Thyroid gland (tissue), 4 donors: ENCODE data around the gene ADCY7.

Experiments used
- CTCF ChIP-seq, 6 experiments: fragments of 200-600 bp in 3 of 6; fragments of 450-650 bp in 3 of 6; sonication (generic) in 3 of 6; IDR thresholded peaks; one replicate each; pipeline ENCODE4 v1.5.1; 2016 to 2019; ENCODE audit warnings: antibody characterized with exemption in 6 of 6, mild to moderate bottlenecking in 2 of 6, inconsistent platforms in 1 of 6, moderate library complexity in 1 of 6
- POLR2A ChIP-seq, 2 donors: fragments of 450-650 bp; IDR thresholded peaks; one replicate each; pipeline ENCODE4 v1.6.1; 2017; ENCODE audit warnings: antibody characterized with exemption in 2 of 2, mild to moderate bottlenecking in 2 of 2, moderate library complexity in 1 of 2

GRCh38 chr16:50238868-50239301 is 27.5 kb upstream of the ADCY7 start:
- TF ChIP-seq POLR2A (IDR thresholded peaks at IDR 0.05) (no peak), CTCF (IDR thresholded peaks at IDR 0.05) (no peak)
